CD14-positive monocyte (primary cell): ENCODE measurements around the gene CHURC1. TPM values are rescaled to one million over a fixed set of nuclear protein-coding genes. Genes with fewer than 3 reads are reported as not detected.

Experiments used
- DNase-seq, 3 donors: peaks; one replicate each; pipeline ENCODE4 v3.0.0-alpha.2; 2011 to 2022
- H2AFZ ChIP-seq: 2 replicates; pipeline ENCODE4 v1.6.0; 2012; ENCODE audit warnings: mild to moderate bottlenecking, low read depth, low read length, inconsistent platforms; ENCODE audit not compliant: insufficient read depth, poor library complexity, severe bottlenecking
- H3K27ac ChIP-seq, 2 donors: 1 replicate in 1 of 2; 2 replicates in 1 of 2; pipeline ENCODE4 v1.5.1; 2012 to 2013; ENCODE audit warnings: low read length in 2 of 2, control low read depth in 1 of 2, inconsistent platforms in 1 of 2, low read depth in 1 of 2, mild to moderate bottlenecking in 1 of 2
- H3K27me3 ChIP-seq, 2 donors: one replicate each; pipeline versions ENCODE4 v1.6.0 to v1.6.1; 2011 to 2013; ENCODE audit warnings: low read length in 2 of 2; ENCODE audit not compliant: control insufficient read depth in 2 of 2, insufficient read depth in 2 of 2
- H3K36me3 ChIP-seq, 2 donors: replicated peaks in 1 of 2; 1 replicate in 1 of 2; 2 replicates in 1 of 2; pipeline versions ENCODE4 v1.5.1 to v1.6.1; 2012 to 2013; ENCODE audit warnings: low read length in 2 of 2, control low read depth in 1 of 2, inconsistent platforms in 1 of 2, mild to moderate bottlenecking in 1 of 2; ENCODE audit not compliant: insufficient read depth in 2 of 2, control insufficient read depth in 1 of 2
- H3K4me1 ChIP-seq, 2 donors: 1 replicate in 1 of 2; 2 replicates in 1 of 2; pipeline versions ENCODE4 v1.5.1 to v1.6.1; 2012 to 2013; ENCODE audit warnings: low read length in 2 of 2, control low read depth in 1 of 2, inconsistent platforms in 1 of 2, mild to moderate bottlenecking in 1 of 2, moderate library complexity in 1 of 2; ENCODE audit not compliant: insufficient read depth in 2 of 2, control insufficient read depth in 1 of 2
- H3K4me2 ChIP-seq: replicated peaks from 2 replicates; pipeline ENCODE3; 2012; ENCODE audit warnings: low read length, moderate library complexity, mild to moderate bottlenecking; ENCODE audit not compliant: poor library complexity, severe bottlenecking; ENCODE audit errors: extremely low read depth
- H3K4me3 ChIP-seq, 3 experiments: fragments of 200-600 bp in 1 of 3; sonication (generic) in 1 of 3; replicated peaks in 1 of 3; 1 replicate in 2 of 3; 2 replicates in 1 of 3; pipeline ENCODE4 v1.5.1; 2011 to 2013; ENCODE audit warnings: low read length in 3 of 3, mild to moderate bottlenecking in 3 of 3, control low read depth in 2 of 3, low read depth in 2 of 3, inconsistent platforms in 1 of 3, moderate library complexity in 1 of 3
- H3K79me2 ChIP-seq: 2 replicates; pipeline ENCODE4 v1.6.0; 2012; ENCODE audit warnings: mild to moderate bottlenecking, control low read depth, inconsistent platforms, low read length, moderate library complexity; ENCODE audit not compliant: insufficient read depth
- H3K9ac ChIP-seq: 2 replicates; pipeline ENCODE4 v1.6.0; 2017; ENCODE audit warnings: low read length, mild to moderate bottlenecking; ENCODE audit not compliant: insufficient read depth, poor library complexity, severe bottlenecking
- H3K9me3 ChIP-seq, 2 donors: replicated peaks in 1 of 2; 1 replicate in 1 of 2; 2 replicates in 1 of 2; pipeline versions ENCODE4 v1.5.1 to v1.6.1; 2012 to 2013; ENCODE audit warnings: low read length in 2 of 2, control low read depth in 1 of 2; ENCODE audit not compliant: control insufficient read depth in 1 of 2, insufficient read depth in 1 of 2
- H4K20me1 ChIP-seq: 2 replicates; pipeline ENCODE4 v1.6.0; 2012; ENCODE audit warnings: mild to moderate bottlenecking, low read length, control low read depth, moderate library complexity; ENCODE audit not compliant: insufficient read depth
- H3K27ac Mint-ChIP-seq, 7 donors: one replicate each; pipeline ENCODE4 v1.8.0; 2020; ENCODE audit warnings: mild to moderate bottlenecking in 7 of 7, mixed read lengths in 7 of 7, moderate library complexity in 6 of 7, inconsistent platforms in 2 of 7
- H3K27me3 Mint-ChIP-seq, 3 donors: one replicate each; pipeline ENCODE4 v1.8.0; 2021 to 2022; ENCODE audit warnings: low read depth in 3 of 3, mild to moderate bottlenecking in 3 of 3, mixed read lengths in 3 of 3, moderate library complexity in 3 of 3, inconsistent platforms in 1 of 3
- H3K36me3 Mint-ChIP-seq, 2 donors: one replicate each; pipeline ENCODE4 v1.8.0; 2020; ENCODE audit warnings: mixed read lengths in 2 of 2, inconsistent platforms in 1 of 2, mild to moderate bottlenecking in 1 of 2
- H3K4me1 Mint-ChIP-seq: one replicate; pipeline ENCODE4 v1.8.0; 2020; ENCODE audit warnings: mild to moderate bottlenecking, mixed read lengths
- H3K4me3 Mint-ChIP-seq, 2 donors: one replicate each; pipeline ENCODE4 v1.8.0; 2020; ENCODE audit warnings: mild to moderate bottlenecking in 2 of 2, mixed read lengths in 2 of 2, moderate library complexity in 1 of 2
- H3K9me3 Mint-ChIP-seq, 7 donors: one replicate each; pipeline ENCODE4 v1.8.0; 2020 to 2022; ENCODE audit warnings: mixed read lengths in 7 of 7, mild to moderate bottlenecking in 6 of 7, moderate library complexity in 6 of 7, inconsistent platforms in 2 of 7
- WGBS: methylation state at CpG from one replicate; pipeline ENCODE4 v1.1.5; 2013; ENCODE audit warnings: missing lambda C conversion rate; ENCODE audit not compliant: insufficient coverage; 5-methylcytosine and 5-hydroxymethylcytosine counted together
- intact Hi-C, 2 donors: fragments of 100-400 bp; cut with micrococcal nuclease; formaldehyde crosslinking; loops; one replicate each; pipeline versions ENCODE4 v1.15.0 to v1.15.1; 2023
- polyA plus RNA-seq, 3 donors: library from polyadenylated mRNA; depleted of rRNA in 1 of 3; unstranded in 2 of 3; stranded (reverse) in 1 of 3; fragments of 300-500 nt in 2 of 3; fragments of >200 nt in 1 of 3; fragmentation: Illumina TruSeq in 2 of 3; gene quantifications; 1 replicate in 2 of 3; 2 replicates in 1 of 3; pipeline ENCODE4 v1.2.3, GENCODE V29; 2012 to 2021
- TF ChIP-seq, protein P1 (sequence below): fragments of 200-600 bp; IDR thresholded peaks from one replicate; pipeline ENCODE4 v1.8.0; 2022; ENCODE audit warnings: antibody characterized with exemption, mild to moderate bottlenecking

The CHURC1 gene
- polyA plus RNA-seq, 3 donors: 31.1 to 98.3 (median 81.2) TPM

DNA sequence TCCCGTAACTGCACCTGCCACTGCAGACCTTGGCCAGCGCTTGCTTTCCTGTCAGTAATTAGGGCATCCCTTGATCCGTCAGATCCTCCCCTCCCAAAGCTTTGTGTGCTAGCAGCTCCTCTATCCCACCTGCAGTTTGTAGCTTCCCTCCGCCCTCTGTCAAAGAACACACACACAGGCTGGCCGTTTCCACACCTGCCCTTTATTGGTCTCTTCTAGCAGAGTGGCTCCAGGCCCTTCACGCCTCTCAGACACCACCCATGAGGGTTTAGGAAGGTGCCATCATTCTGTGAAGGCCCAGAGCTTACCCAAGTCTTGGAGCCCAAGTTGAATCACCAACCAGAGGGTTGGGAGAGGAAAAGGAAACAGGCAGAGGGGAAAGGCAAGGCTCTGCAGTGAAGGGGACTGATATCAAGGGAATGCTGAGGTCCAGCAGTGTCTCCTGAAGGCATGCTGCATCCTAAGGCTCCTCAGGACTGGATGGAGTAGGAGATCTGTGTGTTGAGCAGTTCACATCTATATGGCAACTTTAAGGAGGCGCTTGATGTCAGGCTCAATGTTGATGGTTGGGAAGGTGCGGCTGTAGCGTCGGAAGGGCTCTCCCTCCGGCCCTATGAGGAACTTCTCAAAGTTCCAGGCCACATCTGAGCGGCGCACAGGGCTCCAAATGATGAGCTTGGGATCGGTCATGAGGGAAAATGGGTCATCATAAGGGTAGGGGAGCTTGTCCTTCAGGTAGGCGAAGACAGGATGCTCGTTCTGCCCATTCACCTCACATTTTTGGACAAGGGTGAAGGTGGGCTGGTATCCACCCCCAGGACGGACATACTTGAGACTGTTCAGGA is 24.9 kb downstream of the CHURC1 start:
- 100% methylated on average over 8 of the region's 17 CpGs for WGBS
- H3K36me3 ChIP-seq: peaks cover 46 to 90% of the 10 kb centered on the region in 2 donors
- no peak overlapping the region for H3K4me3 ChIP-seq
- H3K27me3 ChIP-seq: no peaks in the 10 kb centered on the region
- no peak for DNase-seq
- peaks cover 50% of the 10 kb centered on the region for H4K20me1 ChIP-seq
- TF ChIP-seq, protein P1, sequence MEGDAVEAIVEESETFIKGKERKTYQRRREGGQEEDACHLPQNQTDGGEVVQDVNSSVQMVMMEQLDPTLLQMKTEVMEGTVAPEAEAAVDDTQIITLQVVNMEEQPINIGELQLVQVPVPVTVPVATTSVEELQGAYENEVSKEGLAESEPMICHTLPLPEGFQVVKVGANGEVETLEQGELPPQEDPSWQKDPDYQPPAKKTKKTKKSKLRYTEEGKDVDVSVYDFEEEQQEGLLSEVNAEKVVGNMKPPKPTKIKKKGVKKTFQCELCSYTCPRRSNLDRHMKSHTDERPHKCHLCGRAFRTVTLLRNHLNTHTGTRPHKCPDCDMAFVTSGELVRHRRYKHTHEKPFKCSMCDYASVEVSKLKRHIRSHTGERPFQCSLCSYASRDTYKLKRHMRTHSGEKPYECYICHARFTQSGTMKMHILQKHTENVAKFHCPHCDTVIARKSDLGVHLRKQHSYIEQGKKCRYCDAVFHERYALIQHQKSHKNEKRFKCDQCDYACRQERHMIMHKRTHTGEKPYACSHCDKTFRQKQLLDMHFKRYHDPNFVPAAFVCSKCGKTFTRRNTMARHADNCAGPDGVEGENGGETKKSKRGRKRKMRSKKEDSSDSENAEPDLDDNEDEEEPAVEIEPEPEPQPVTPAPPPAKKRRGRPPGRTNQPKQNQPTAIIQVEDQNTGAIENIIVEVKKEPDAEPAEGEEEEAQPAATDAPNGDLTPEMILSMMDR: no peak
- H3K9me3 ChIP-seq: no peaks in the 10 kb centered on the region
- Mint-ChIP-seq H3K4me3 (no peak overlapping the region), H3K27ac (peak overlapping the region in 3 of 7 donors; percentile 14 to 32 (median 15)), H3K27me3 (peaks cover 0 to 1% (median 0%) of the 10 kb centered on the region in 3 donors), H3K9me3 (no peaks in the 10 kb centered on the region), H3K4me1 (peaks cover 17% of the 10 kb centered on the region), H3K36me3 (peaks cover 72 to 76% of the 10 kb centered on the region in 2 donors)
- H3K27ac ChIP-seq: no peak overlapping the region
- no peak overlapping the region for H3K4me2 ChIP-seq
- H3K79me2 ChIP-seq: no peaks in the 10 kb centered on the region
- no peak overlapping the region for H2AFZ ChIP-seq
- H3K9ac ChIP-seq: no peak overlapping the region
- intact Hi-C loops: no loop called here
- H3K4me1 ChIP-seq: peaks cover 10 to 11% of the 10 kb centered on the region in 2 donors

DNA sequence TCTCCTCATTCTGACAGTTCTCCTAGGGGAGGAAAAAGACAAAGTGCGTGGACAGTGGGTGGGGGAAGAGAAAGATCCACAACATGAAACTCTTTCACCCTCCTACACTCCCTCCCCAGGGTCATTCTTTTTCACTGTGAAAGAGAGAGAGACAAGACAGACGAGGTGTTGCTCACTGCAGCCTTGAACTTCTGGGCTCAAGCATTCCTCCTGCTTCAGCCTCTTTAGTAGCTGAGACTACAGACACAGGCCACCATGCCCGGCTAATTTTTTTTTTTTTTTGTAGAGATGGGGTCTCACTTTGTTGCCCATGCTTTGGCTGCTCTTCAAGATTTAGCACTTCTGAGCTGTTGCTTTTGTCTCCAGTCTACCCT is 25.5 kb downstream of the CHURC1 start:
- DNase-seq: no peak
- Histone ChIP-seq H2AFZ (no peak overlapping the region), H3K9me3 (no peaks in the 10 kb centered on the region), H3K36me3 (peaks cover 40 to 90% of the 10 kb centered on the region in 2 donors), H3K27ac (no peak overlapping the region), H3K9ac (no peak overlapping the region), H4K20me1 (peaks cover 54% of the 10 kb centered on the region), H3K4me1 (peaks cover 11 to 12% of the 10 kb centered on the region in 2 donors), H3K4me2 (no peak overlapping the region), H3K79me2 (no peaks in the 10 kb centered on the region), H3K27me3 (no peaks in the 10 kb centered on the region), H3K4me3 (no peak overlapping the region)
- WGBS: no CpG with 5 or more reads among the region's 3 CpGs
- Mint-ChIP-seq H3K27ac (peak overlapping the region in 1 of 7 donors; percentile 32), H3K4me3 (no peak overlapping the region), H3K36me3 (peaks cover 67 to 75% of the 10 kb centered on the region in 2 donors), H3K9me3 (no peaks in the 10 kb centered on the region), H3K27me3 (peaks cover 0 to 3% (median 0%) of the 10 kb centered on the region in 3 donors), H3K4me1 (peaks cover 21% of the 10 kb centered on the region)
- intact Hi-C loops: no loop called here
- TF ChIP-seq, protein P1: no peak
